Activated naive CD4-positive, alpha-beta T cell treated with anti-CD3 and anti-CD28 coated beads, Interleukin-2, amount 50 U/mL, for 72 hours (primary cell): ENCODE measurements around the gene PRR5L. TPM values are rescaled to one million over a fixed set of nuclear protein-coding genes. Genes with fewer than 3 reads are reported as not detected.

Experiments
- ATAC-seq, 2 donors: fragments of 150-1000 bp; cut with Tn5 transposase; 2 replicates each; pipeline ENCODE4 v1.10.0; 2021; ENCODE audit warnings: mild to moderate bottlenecking in 2 of 2, moderate library complexity in 2 of 2
- DNase-seq, 2 donors: peaks; one replicate each; pipeline ENCODE4 v3.0.0; 2021 to 2022; ENCODE audit warnings: low spot score in 2 of 2
- H3K27ac Mint-ChIP-seq, 2 donors: one replicate each; pipeline ENCODE4 v1.8.0; 2022; ENCODE audit warnings: mild to moderate bottlenecking in 2 of 2, mixed read lengths in 2 of 2
- H3K36me3 Mint-ChIP-seq, 2 donors: one replicate each; pipeline ENCODE4 v1.8.0; 2022; ENCODE audit warnings: mixed read lengths in 2 of 2
- H3K9me3 Mint-ChIP-seq, 2 donors: one replicate each; pipeline ENCODE4 v1.8.0; 2022; ENCODE audit warnings: mixed read lengths in 2 of 2
- total RNA-seq, 2 donors: library from RNA; stranded (reverse); gene quantifications; one replicate each; pipeline ENCODE4 v1.2.3, GENCODE V29; 2022

PRR5L gene
- total RNA-seq, 2 donors from 2014 or later, result 2.3 to 46.9 TPM

- no peak overlapping the region for H3K27ac Mint-ChIP-seq
- H3K36me3 Mint-ChIP-seq, result peaks cover 9 to 13% of the 10 kb centered on the region in 2 donors
- no peak for DNase-seq
- no peaks in the 10 kb centered on the region for H3K9me3 Mint-ChIP-seq
- no peak for ATAC-seq
These were observed 217.9 kb downstream of the PRR5L start for GRCh38 chr11:36513965-36514364.

Other genes with a start within 250 kb of the PRR5L start
- 10 to 100 TPM; 33.6 to 37.3 TPM for gene COMMD9, start 6.9 kb upstream of the PRR5L start, total RNA-seq
- 1 to 10 TPM; 6.6 to 9.8 TPM for gene TRAF6, start 214.0 kb downstream of the PRR5L start, total RNA-seq